NCI-H345 treated with DMSO at 0.1 percent for 48 hours (cell line): ENCODE measurements around the gene LGI4.
"Not testable (repeated sequence)": the region's sequence is repeated elsewhere in the genome, so short reads cannot be mapped to it uniquely, and the experiment has no call there.

Experiments
- DNase-seq: peaks from one replicate; lab custom pipeline; 2025; ENCODE audit not compliant: unreplicated experiment; lab: John Stamatoyannopoulos, UW

Gene LGI4

GRCh38 chr19:35107545-35107944 lies 27.3 kb downstream of the LGI4 start:
- no peak for DNase-seq

GRCh38 chr19:35106898-35107541 lies 27.8 kb downstream of the LGI4 start:
- no peak for DNase-seq

- DNase-seq: no peak
Measured at GRCh38 chr19:35106291-35106583, 28.6 kb downstream of the LGI4 start.

DNA sequence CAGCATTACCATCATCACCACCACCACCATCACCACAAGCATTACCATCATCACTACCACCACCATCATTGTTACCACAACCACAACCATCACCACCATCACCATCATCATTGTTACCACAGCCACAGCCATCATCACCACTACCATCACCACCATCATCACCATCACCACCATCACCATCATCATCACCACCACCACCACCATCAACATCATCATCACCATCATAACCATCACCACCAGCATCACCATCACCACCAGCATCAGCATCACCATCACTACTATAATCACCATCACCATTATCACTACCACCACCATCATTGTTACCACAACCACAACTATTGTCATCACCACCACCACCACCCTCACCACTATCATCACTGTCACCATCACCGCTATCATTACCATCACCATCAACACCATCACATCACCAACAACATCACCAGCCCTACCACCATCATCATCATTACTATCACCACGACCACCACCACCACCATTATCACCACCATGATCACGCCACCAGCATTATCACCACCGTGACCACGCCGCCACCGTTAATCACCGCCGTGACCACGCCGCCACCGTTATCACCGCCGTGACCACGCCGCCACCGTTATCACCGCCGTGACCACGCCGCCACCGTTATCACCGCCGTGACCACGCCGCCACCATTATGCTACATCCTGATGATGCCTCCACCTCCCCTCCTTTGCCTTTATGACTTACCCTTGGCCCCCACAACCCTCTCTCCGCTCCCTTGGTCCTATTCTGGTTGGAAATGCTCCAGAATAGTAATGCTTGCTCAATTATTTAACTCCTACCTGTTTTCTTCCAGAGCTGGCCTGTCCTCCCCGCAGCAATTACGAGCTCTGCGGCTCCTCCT lies 29.2 kb downstream of the LGI4 start:
- DNase-seq: no peak

GRCh38 chr19:35105047-35105410 lies 29.8 kb downstream of the LGI4 start:
- DNase-seq: no peak

- DNase-seq: no peak
Measured at GRCh38 chr19:35104361-35104760, 30.5 kb downstream of the LGI4 start.

GRCh38 chr19:35103614-35104013 lies 31.2 kb downstream of the LGI4 start:
- not testable (repeated sequence) for DNase-seq

GRCh38 chr19:35101949-35102348 lies 32.9 kb downstream of the LGI4 start:
- DNase-seq: not testable (repeated sequence)

DNA sequence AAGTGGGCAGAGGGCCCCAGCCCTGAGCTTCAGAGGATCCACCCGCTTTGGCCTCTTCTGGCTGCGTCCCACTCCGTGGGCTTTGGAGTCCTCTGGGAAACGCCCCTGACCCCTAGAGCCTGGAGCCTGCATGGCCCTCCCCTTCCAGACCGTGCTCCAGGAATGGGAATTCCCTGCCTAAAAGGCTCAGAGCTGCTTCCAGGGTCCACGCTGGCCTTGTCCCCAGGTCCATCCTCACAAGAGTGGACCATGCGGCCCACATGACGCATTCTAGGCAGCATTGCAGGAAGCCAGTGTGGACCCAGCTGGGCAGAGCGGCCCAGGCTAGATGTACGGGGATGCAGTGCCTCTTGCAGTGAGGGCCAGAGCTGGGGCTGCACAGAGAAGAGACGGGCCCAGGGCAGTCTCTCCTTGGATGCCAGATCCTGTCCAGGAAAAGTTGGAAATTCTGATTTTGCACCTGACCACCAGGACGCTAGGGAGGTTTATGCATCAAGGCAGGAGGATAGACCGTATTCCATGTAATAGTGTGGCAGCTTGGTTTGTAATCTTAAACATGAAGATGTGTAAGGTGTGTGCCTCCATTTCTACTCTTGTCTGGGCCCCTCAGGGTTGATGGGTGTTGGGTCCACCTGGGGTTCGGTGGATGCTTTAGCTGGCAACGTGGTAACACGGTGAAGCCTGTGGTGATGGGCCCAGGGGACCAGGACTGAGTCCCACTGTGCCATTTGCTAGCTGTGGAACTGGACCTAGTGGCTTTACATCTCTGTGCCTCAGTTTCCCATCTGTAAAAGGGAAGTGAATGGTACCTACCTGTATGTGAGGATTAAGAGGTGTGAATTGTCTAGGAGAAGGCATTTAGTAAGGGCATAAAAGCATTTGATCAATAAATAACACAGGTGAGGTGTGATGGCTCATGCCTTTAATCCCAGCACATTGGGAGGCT lies 34.0 kb downstream of the LGI4 start:
- DNase-seq: no peak

DNA sequence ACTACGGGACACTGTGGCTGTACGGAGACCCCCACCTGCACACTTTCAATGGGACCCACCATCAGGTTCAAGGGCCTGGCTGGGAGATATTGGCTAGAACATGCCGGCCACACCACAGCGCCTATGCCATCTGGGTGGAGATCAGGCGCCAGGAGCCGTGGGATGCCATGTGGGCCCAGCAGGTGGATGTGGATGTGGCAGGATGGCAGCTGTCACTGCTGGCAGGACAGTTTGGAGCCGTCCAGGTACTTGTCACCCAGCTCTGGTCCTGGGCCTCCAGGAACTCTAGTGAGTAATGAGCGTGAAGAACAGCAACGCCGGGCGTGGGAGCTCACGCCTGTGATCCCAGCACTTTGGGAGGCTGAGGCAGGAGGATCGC lies 35.0 kb downstream of the LGI4 start:
- DNase-seq: no peak

- DNase-seq: no peak
Measured at GRCh38 chr19:35099155-35099896, 35.5 kb downstream of the LGI4 start.

DNA sequence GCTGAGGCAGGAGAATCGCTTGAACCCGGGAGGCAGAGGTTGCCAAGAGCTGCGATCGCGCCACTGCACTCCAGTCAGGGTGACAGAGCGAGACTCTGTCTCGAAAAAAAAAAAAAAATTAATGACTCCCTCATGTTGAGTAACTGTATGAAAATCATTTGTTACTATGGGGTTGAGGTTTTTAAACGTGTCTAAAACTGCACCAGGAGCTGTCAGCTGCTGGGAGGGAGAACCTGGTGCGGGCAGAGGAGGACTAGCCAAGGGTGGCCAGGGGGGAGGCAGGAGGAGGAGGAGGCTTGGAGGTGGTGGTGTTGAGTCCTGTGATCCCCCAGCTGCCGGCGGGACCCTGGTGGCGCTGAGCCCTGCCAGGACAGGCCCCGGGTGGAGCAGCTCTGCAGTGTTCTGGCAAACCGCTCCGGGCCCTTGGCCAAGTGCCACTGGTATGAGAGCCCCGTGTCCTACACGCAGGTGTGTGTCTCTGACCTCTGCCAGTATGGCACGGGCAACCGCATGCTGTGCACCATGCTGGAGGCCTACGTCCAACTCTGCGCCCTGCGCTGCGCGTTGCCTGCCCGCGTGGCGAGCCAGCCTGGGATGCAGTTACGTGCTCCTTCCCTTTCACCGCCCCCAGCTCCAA lies 36.3 kb downstream of the LGI4 start:
- no peak for DNase-seq

- DNase-seq: no peak
Measured at GRCh38 chr19:35095667-35096368, 39.0 kb downstream of the LGI4 start.

- no peak for DNase-seq
Measured at GRCh38 chr19:35094656-35095055, 40.2 kb downstream of the LGI4 start.

- DNase-seq: no peak
Measured at GRCh38 chr19:35093941-35094647, 40.8 kb downstream of the LGI4 start.

DNA sequence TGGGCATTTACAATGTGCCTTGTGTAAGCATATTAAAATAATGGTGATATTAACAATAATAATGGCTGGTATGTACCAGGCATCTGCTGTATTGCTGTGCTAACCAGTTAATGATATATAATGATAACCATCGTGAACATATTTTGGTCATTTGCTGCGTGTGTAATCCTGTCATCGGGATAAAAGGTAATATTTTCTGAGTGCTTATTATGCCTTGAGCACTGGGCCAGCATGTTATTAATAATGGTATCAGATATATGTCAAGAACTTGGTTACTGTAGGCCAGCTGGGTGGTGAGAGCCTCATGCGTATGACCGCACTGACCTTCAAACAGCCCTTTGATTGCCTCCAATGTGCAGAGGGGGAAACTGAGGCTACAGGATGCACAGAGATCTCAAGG lies 41.4 kb downstream of the LGI4 start:
- no peak for DNase-seq

GRCh38 chr19:35090506-35091214 lies 44.2 kb downstream of the LGI4 start:
- DNase-seq: peak; percentile 67

- no peak for DNase-seq
Measured at GRCh38 chr19:35090160-35090505, 44.7 kb downstream of the LGI4 start.

DNA sequence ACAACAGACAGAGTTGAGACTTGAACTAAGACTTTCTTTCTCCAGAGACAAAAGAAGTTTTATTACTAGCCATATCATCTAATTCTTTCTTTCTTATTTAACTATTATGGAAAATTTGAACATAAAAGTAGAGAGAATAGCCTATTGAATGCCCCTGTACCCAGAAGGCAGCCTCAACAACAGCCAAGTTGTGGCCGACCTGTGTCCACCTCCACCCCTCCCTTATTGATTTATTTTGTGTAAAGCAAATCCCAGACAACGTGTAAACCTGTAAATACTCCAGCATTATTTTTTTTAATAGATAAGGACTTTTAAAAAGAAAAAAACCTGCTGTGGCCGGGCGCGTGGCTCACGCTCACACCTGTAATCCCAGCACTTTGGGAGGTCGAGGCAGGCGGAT lies 45.3 kb downstream of the LGI4 start:
- DNase-seq: no peak
